Measurements from ENCODE around the gene TALDO1.

DNA sequence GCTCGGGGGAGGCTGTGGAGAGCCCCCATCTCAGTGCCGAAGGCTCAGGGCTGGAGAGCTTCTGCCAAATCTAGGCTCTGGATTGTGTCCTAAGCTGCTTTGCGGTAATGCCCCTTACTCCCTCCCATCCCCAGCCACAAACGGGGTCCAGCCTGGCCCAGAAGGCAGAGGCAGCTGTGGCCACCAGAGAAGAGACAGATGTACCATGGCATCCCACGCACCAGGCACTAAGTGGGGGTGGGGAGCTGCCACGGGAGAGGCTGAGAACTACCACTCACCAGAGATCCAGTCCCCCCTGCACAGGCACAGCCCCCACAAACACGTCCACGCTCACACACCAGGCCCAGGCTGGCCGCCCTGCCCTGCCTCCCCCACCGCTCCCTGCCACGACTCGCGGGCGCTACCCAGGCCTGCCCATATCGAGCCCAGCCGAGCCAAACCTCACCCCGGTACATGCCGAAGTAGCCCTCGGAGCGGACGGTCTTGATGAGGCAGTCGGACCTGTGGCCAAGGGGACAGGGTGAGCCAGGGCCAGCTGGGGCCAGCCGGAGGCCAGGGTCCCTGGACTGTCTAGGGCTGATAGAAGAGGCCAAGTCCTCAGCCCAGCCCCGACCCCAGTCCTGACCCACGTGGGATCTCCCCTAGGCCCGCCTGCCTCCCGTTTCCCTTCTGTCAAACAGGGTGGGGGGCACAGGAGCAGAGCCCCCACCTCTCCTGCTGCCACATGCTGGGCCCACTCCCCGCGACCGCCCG, 46.9 kb downstream of the TALDO1 start:
- TF ChIP-seq GATA2 (IDR thresholded peaks at IDR 0.05; ENCODE audit: low read depth, low read length), result no peak
- no peak for TF ChIP-seq GATA3 (IDR thresholded peaks at IDR 0.05; ENCODE audit: low read depth, low read length)
